Uterus (tissue), 4 donors: ENCODE results near the gene MACROD1. TPM values are rescaled to one million over a fixed set of nuclear protein-coding genes. Genes with fewer than 3 reads are reported as not detected.

Experiments
- DNase-seq, 2 donors: peaks; one replicate each; pipeline ENCODE4 v3.0.0-alpha.2; 2019 to 2020
- H3K27ac ChIP-seq, 2 donors: fragments of 200-600 bp; sonication (generic); 1 replicate in 1 of 2; 2 replicates in 1 of 2; pipeline ENCODE4 v1.5.1; 2016 to 2018
- H3K27me3 ChIP-seq, 2 donors: fragments of 200-600 bp; sonication (generic); one replicate each; pipeline ENCODE4 v1.5.1; 2018 to 2019; ENCODE audit warnings: control low read depth in 1 of 2
- H3K36me3 ChIP-seq, 2 donors: fragments of 200-600 bp; sonication (generic); one replicate each; pipeline ENCODE4 v1.5.1; 2019; ENCODE audit warnings: control low read depth in 1 of 2
- H3K4me1 ChIP-seq, 2 donors: fragments of 200-600 bp; sonication (generic); one replicate each; pipeline ENCODE4 v1.5.1; 2018 to 2019; ENCODE audit warnings: control low read depth in 1 of 2
- H3K4me3 ChIP-seq, 2 donors: fragments of 200-600 bp; sonication (generic); 1 replicate in 1 of 2; 2 replicates in 1 of 2; pipeline ENCODE4 v1.5.1; 2018 to 2019; ENCODE audit warnings: mild to moderate bottlenecking in 1 of 2
- H3K9me3 ChIP-seq, 2 donors: fragments of 200-600 bp; sonication (generic); one replicate each; pipeline ENCODE4 v1.5.1; 2019; ENCODE audit warnings: control low read depth in 1 of 2
- POLR2A ChIP-seq, 2 donors: fragments of 450-650 bp; IDR thresholded peaks; one replicate each; pipeline ENCODE4 v1.6.1; 2016; ENCODE audit warnings: antibody characterized with exemption in 2 of 2, mild to moderate bottlenecking in 1 of 2, moderate library complexity in 1 of 2
- intact Hi-C: fragments of 100-400 bp; cut with DNase I; formaldehyde crosslinking; loops from one replicate; pipeline ENCODE4 v1.15.1; 2023; ENCODE audit warnings: low total_unique reads
- total RNA-seq, 4 donors: library from RNA; depleted of rRNA in 3 of 4; stranded (reverse); fragments of >200 nt in 3 of 4; gene quantifications; one replicate each; pipeline versions ENCODE4 v1.1.0 to v1.2.4, GENCODE V29; 2014 to 2023
- TF ChIP-seq, protein P1 (sequence below), 4 experiments: fragments of 200-600 bp in 2 of 4; fragments of 450-650 bp in 2 of 4; sonication (generic) in 2 of 4; IDR thresholded peaks; one replicate each; pipeline ENCODE4 v1.5.1; 2016 to 2019; ENCODE audit warnings: antibody characterized with exemption in 4 of 4, mild to moderate bottlenecking in 2 of 4, moderate library complexity in 1 of 4
- donor health status: DM: yes; HTN: yes; CAD: no.

Gene MACROD1
- total RNA-seq, 4 donors from 2014 or later = 1.8 to 27.1 (median 6.6) TPM

DNA sequence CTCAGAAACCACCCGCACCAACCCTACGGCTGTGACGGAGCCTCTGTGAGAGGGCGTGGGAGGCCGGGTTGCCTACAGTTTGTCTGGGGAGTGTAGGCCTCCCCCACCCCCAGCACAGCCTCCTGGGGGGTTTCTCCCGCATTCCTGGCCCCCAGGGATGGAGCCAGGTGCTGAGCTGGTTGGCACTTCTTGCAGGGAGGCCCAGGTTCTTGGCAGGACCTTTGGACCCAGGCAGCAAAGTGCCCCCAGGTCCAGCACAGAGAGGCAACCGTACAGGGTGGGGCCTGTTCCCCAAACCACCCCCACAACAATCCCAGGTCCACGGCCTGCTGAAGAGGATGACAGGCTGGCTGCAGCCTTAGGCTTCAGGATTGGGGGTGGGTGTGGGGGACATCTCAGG is 36.5 kb downstream of the MACROD1 start:
- Histone ChIP-seq H3K4me1 (no peaks in the 10 kb centered on the region), H3K9me3 (no peaks in the 10 kb centered on the region), H3K36me3 (no peaks in the 10 kb centered on the region), H3K27ac (no peak overlapping the region), H3K27me3 (no peaks in the 10 kb centered on the region), H3K4me3 (no peak overlapping the region)
- no peak for DNase-seq
- no peak for TF ChIP-seq POLR2A (IDR thresholded peaks at IDR 0.05)
- TF ChIP-seq, protein P1, sequence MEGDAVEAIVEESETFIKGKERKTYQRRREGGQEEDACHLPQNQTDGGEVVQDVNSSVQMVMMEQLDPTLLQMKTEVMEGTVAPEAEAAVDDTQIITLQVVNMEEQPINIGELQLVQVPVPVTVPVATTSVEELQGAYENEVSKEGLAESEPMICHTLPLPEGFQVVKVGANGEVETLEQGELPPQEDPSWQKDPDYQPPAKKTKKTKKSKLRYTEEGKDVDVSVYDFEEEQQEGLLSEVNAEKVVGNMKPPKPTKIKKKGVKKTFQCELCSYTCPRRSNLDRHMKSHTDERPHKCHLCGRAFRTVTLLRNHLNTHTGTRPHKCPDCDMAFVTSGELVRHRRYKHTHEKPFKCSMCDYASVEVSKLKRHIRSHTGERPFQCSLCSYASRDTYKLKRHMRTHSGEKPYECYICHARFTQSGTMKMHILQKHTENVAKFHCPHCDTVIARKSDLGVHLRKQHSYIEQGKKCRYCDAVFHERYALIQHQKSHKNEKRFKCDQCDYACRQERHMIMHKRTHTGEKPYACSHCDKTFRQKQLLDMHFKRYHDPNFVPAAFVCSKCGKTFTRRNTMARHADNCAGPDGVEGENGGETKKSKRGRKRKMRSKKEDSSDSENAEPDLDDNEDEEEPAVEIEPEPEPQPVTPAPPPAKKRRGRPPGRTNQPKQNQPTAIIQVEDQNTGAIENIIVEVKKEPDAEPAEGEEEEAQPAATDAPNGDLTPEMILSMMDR (IDR thresholded peaks at IDR 0.05) = no peak
- intact Hi-C loops = no loop called here

DNA sequence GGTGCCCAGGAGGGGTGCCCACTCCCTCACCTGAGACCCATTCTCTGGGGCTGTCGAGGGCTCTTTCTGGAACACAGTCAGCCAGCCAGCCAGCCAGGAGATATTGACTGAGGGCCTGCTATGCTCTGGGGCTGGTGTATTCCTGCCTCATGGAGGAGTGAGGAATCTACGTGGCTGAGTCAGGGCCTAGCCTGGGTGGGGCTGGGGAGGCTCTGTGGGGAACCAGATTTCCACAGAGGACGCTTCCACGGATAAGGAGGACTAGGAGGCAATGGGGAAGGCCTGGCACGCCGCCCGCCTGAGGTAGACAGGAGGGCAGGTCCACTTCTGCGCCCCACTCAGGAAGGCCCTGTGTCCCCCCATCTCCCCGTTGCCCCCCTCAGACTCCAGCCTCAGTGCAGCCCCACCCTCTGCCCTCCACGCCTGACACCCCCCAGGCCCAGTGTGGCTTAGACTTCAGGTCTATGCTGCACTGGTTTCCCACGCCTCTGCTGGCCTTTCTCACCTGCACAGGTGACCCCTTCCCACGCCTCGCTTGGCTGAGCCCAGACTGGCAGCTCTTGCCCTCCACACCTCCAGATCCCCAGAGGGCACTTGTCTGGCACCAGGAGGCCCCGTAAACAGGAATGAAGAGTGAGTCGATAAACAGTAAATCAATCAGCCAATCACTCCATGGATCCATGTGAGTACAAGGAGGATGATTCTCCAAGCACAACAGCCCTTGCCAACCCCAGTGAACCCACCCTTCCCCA is 37.5 kb downstream of the MACROD1 start:
- no peak overlapping the region for H3K27ac ChIP-seq
- intact Hi-C loops = no loop called here
- no peaks in the 10 kb centered on the region for H3K9me3 ChIP-seq
- no peaks in the 10 kb centered on the region for H3K36me3 ChIP-seq
- no peaks in the 10 kb centered on the region for H3K4me1 ChIP-seq
- no peaks in the 10 kb centered on the region for H3K27me3 ChIP-seq
- TF ChIP-seq, protein P1 (IDR thresholded peaks at IDR 0.05) = no peak
- no peak for TF ChIP-seq POLR2A (IDR thresholded peaks at IDR 0.05)
- no peak for DNase-seq
- H3K4me3 ChIP-seq = no peak overlapping the region

DNA sequence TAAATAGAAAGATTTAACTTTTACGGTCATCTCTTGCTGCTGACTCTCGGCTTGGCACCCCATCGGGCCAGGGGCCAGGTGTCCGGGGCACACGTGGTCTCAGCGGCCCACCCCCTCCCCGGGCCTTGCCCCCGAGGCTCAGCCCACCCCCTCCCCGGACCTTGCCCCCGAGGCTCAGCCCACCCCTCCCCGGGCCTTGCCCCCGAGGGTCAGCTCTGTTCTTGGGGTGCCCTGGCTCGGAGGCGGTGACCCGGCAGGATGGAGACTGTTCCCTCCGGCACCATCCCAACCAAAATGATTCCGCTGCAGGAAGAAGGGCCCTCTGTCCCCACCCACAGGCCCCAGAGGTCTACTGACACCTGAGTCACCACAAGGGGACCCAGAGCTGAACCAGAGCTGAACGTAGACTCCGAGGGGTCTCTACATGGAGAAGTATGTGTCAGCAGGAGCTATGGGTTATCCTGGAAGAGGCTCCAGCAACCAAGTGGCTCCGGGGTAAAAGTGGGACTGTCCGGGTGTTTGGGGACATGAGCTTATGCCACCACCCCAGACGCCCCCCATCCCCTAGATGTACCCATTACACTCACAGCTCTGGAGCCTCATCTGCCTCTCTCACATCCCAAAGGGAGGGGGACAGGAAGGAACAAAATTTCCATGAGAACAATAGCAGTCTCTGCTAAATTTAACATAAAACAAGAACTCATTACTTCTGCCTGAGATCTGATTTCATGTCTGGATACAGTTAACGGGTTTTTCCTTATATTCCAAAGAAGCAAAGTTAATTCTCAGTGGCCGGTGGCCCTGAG is 38.4 kb downstream of the MACROD1 start:
- Histone ChIP-seq H3K4me1 (no peaks in the 10 kb centered on the region), H3K27me3 (no peaks in the 10 kb centered on the region), H3K9me3 (no peaks in the 10 kb centered on the region), H3K27ac (no peak overlapping the region), H3K36me3 (no peaks in the 10 kb centered on the region), H3K4me3 (no peak overlapping the region)
- DNase-seq = no peak
- intact Hi-C loops = no loop called here
- TF ChIP-seq POLR2A (IDR thresholded peaks at IDR 0.05) = no peak
- TF ChIP-seq, protein P1 (IDR thresholded peaks at IDR 0.05) = no peak

DNA sequence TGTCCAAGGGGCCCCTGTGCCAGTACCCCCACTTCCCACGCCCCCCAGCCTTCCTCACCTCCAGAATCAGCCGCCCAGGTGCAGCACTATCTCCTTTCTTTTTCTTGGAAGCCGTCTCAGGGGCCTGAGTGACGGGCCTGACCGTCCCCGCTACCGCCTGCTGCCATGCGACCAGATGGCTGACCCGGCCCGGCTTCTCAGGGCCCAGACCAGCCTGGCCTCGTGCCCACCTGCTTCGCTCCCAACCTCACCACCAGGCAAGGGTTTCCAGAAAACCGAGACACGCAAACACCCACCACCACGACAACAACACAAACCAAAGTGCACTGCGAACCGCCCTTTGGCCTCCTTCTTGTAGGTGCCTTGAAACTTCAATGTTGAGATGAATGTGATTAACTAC is 39.1 kb downstream of the MACROD1 start:
- H3K4me1 ChIP-seq = no peaks in the 10 kb centered on the region
- intact Hi-C loops = no loop called here

More for the DNA sequence above, 39.1 kb downstream of the MACROD1 start:
- DNase-seq = no peak
- no peak for TF ChIP-seq POLR2A (IDR thresholded peaks at IDR 0.05)
- TF ChIP-seq, protein P1 (IDR thresholded peaks at IDR 0.05) = no peak
- H3K36me3 ChIP-seq = no peaks in the 10 kb centered on the region
- no peak overlapping the region for H3K27ac ChIP-seq
- no peak overlapping the region for H3K4me3 ChIP-seq
- H3K27me3 ChIP-seq = no peaks in the 10 kb centered on the region
- H3K9me3 ChIP-seq = no peaks in the 10 kb centered on the region
